Measurements from ENCODE around the gene HOXB5.

GRCh38 chr17:48569240-48569582 is 24.4 kb downstream of the HOXB5 start:
- no peak for TF ChIP-seq EP300 (IDR thresholded peaks at IDR 0.05)
- TF ChIP-seq, protein P1, sequence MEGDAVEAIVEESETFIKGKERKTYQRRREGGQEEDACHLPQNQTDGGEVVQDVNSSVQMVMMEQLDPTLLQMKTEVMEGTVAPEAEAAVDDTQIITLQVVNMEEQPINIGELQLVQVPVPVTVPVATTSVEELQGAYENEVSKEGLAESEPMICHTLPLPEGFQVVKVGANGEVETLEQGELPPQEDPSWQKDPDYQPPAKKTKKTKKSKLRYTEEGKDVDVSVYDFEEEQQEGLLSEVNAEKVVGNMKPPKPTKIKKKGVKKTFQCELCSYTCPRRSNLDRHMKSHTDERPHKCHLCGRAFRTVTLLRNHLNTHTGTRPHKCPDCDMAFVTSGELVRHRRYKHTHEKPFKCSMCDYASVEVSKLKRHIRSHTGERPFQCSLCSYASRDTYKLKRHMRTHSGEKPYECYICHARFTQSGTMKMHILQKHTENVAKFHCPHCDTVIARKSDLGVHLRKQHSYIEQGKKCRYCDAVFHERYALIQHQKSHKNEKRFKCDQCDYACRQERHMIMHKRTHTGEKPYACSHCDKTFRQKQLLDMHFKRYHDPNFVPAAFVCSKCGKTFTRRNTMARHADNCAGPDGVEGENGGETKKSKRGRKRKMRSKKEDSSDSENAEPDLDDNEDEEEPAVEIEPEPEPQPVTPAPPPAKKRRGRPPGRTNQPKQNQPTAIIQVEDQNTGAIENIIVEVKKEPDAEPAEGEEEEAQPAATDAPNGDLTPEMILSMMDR (IDR thresholded peaks at IDR 0.05), result no peak

Measured in upper lobe of left lung (tissue), 4 donors.